GM12878 (cell line): Measurements from ENCODE around the gene TBC1D32.

Source experiments
- EP300 ChIP-seq, 2 experiments: fragments of 150-350 bp in 1 of 2; IDR thresholded peaks; 2 replicates each; pipeline ENCODE4 v1.6.1; 2011 to 2012; ENCODE audit warnings: low read depth in 2 of 2, low read length in 2 of 2, borderline replicate concordance in 1 of 2, improper control_type of control experiment in 1 of 2, inconsistent platforms in 1 of 2; ENCODE audit not compliant: control insufficient read depth in 1 of 2
- ESRRA ChIP-seq: IDR thresholded peaks from 2 replicates; pipeline ENCODE4 v1.6.1; 2012; ENCODE audit warnings: mild to moderate bottlenecking, low read length, improper control_type of control experiment
- FOS ChIP-seq: IDR thresholded peaks from 3 replicates; pipeline ENCODE4 v1.6.1; 2011; ENCODE audit warnings: borderline replicate concordance; ENCODE audit not compliant: insufficient read length; ENCODE audit errors: extremely low read depth
- JUNB ChIP-seq: IDR thresholded peaks from 2 replicates; pipeline ENCODE4 v1.6.1; 2016; ENCODE audit warnings: antibody characterized with exemption, mild to moderate bottlenecking
- MXI1 ChIP-seq: fragments of 150-350 bp; IDR thresholded peaks from 2 replicates; pipeline ENCODE4 v1.6.1; 2011; ENCODE audit warnings: low read depth, mild to moderate bottlenecking, inconsistent platforms, low read length, improper control_type of control experiment
- POLR2A ChIP-seq: IDR thresholded peaks from 2 replicates; pipeline ENCODE4 v1.6.1; 2011; ENCODE audit warnings: low read depth, mild to moderate bottlenecking, low read length
- POLR2AphosphoS5 ChIP-seq: IDR thresholded peaks from 2 replicates; pipeline ENCODE4 v1.6.1; 2011; ENCODE audit warnings: mild to moderate bottlenecking, low read length, inconsistent platforms
- RAD21 ChIP-seq: IDR thresholded peaks from 2 replicates; pipeline ENCODE4 v1.6.1; 2011; ENCODE audit warnings: mild to moderate bottlenecking, low read depth, low read length, moderate library complexity; ENCODE audit not compliant: insufficient read depth
- SMC3 ChIP-seq: IDR thresholded peaks from 2 replicates; pipeline ENCODE4 v1.6.1; 2011; ENCODE audit warnings: low read length, improper control_type of control experiment, borderline replicate concordance
- SUZ12 ChIP-seq: fragments of 200-600 bp; sonication (generic); IDR thresholded peaks from one replicate; pipeline ENCODE4 v1.6.1; 2018; ENCODE audit warnings: antibody characterized with exemption, mild to moderate bottlenecking; ENCODE audit not compliant: unreplicated experiment
- TCF12 ChIP-seq: IDR thresholded peaks from 2 replicates; pipeline ENCODE4 v1.6.1; 2011; ENCODE audit warnings: low read depth, mild to moderate bottlenecking, low read length
- YY1 ChIP-seq: IDR thresholded peaks from 2 replicates; pipeline ENCODE4 v1.6.1; 2011; ENCODE audit warnings: low read depth, mild to moderate bottlenecking, low read length
- ZZZ3 ChIP-seq: IDR thresholded peaks from 2 replicates; pipeline ENCODE4 v1.6.1; 2011; ENCODE audit warnings: low read depth; ENCODE audit not compliant: control insufficient read depth, insufficient read length
- TF ChIP-seq, protein P1 (sequence below), 3 experiments: IDR thresholded peaks in 2 of 3; conservative IDR thresholded peaks in 1 of 3; 2 replicates each; pipeline ENCODE4 v1.5.1; 2011; ENCODE audit warnings: low read depth in 3 of 3, low read length in 3 of 3, mild to moderate bottlenecking in 3 of 3, control low read depth in 2 of 3, moderate library complexity in 2 of 3, inconsistent platforms in 1 of 3, mixed read lengths in 1 of 3; ENCODE audit not compliant: control insufficient read depth in 2 of 3, insufficient read depth in 1 of 3; ENCODE audit errors: extremely low read depth in 1 of 3

DNA sequence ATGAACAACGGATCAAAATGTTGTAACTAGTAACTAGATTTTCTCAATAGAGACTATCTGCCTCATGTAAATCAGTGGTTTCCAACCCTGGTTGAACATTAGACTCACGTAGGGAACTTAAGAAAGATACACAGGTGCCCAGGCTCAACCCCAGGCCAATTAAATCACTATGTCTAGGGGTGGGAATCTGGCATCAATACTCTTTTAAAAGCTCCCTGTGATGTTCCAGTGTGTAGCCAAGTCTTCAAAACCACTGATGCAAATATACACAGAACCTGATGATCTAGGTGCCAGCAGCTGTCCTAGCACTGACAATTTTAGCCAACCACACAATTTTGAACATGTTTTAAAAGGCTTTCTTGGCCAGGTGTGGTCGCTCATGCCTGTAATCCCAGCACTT, 128.7 kb downstream of the TBC1D32 start:
- no peak for TF ChIP-seq JUNB
- TF ChIP-seq EP300 (IDR thresholded peaks at IDR 0.05; ENCODE audit: borderline replicate concordance in 1 of 2, control insufficient read depth in 1 of 2, low read depth in 2 of 2, low read length in 2 of 2) = no peak
- no peak for TF ChIP-seq RAD21
- TF ChIP-seq POLR2A = no peak
- TF ChIP-seq SMC3 = no peak
- TF ChIP-seq TCF12 = no peak
- TF ChIP-seq, protein P1, sequence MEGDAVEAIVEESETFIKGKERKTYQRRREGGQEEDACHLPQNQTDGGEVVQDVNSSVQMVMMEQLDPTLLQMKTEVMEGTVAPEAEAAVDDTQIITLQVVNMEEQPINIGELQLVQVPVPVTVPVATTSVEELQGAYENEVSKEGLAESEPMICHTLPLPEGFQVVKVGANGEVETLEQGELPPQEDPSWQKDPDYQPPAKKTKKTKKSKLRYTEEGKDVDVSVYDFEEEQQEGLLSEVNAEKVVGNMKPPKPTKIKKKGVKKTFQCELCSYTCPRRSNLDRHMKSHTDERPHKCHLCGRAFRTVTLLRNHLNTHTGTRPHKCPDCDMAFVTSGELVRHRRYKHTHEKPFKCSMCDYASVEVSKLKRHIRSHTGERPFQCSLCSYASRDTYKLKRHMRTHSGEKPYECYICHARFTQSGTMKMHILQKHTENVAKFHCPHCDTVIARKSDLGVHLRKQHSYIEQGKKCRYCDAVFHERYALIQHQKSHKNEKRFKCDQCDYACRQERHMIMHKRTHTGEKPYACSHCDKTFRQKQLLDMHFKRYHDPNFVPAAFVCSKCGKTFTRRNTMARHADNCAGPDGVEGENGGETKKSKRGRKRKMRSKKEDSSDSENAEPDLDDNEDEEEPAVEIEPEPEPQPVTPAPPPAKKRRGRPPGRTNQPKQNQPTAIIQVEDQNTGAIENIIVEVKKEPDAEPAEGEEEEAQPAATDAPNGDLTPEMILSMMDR (IDR thresholded peaks at IDR 0.05 in 2 of 3, conservative IDR thresholded peaks at IDR 0.05 in 1 of 3; ENCODE audit: control insufficient read depth in 2 of 3, extremely low read depth in 1 of 3, insufficient read depth in 1 of 3, low read depth in 3 of 3, low read length in 3 of 3) = no peak
- no peak for TF ChIP-seq ESRRA
- TF ChIP-seq ZZZ3 = no peak
- TF ChIP-seq YY1 = no peak
- no peak for TF ChIP-seq POLR2AphosphoS5
- no peak for TF ChIP-seq FOS
- TF ChIP-seq MXI1 = no peak
- TF ChIP-seq SUZ12 = no peak
